HUES6 (cell line): ENCODE data around the gene ANKEF1.
"Not testable (repeated sequence)": the region's sequence is repeated elsewhere in the genome, so short reads cannot be mapped to it uniquely, and the experiment has no call there.

Experiments used
- H3K27ac ChIP-seq: 2 replicates; pipeline ENCODE4 v1.7.0; 2013; ENCODE audit warnings: low read depth, mild to moderate bottlenecking, low read length, inconsistent platforms
- H3K27me3 ChIP-seq: 2 replicates; pipeline ENCODE4 v1.6.1; 2013; ENCODE audit warnings: low read length; ENCODE audit not compliant: control insufficient read depth, insufficient read depth
- H3K36me3 ChIP-seq: 2 replicates; pipeline ENCODE4 v1.6.1; 2013; ENCODE audit warnings: low read length; ENCODE audit not compliant: control insufficient read depth, insufficient read depth
- H3K4me1 ChIP-seq: 2 replicates; pipeline ENCODE4 v1.6.1; 2013; ENCODE audit warnings: low read length; ENCODE audit not compliant: control insufficient read depth, insufficient read depth
- H3K4me3 ChIP-seq: 2 replicates; pipeline ENCODE4 v1.5.1; 2013; ENCODE audit warnings: low read depth, low read length
- H3K9ac ChIP-seq: one replicate; pipeline ENCODE4 v1.6.1; 2013; ENCODE audit warnings: mild to moderate bottlenecking, low read length
- H3K9me3 ChIP-seq: 2 replicates; pipeline ENCODE4 v1.6.1; 2013; ENCODE audit warnings: low read depth, low read length; ENCODE audit not compliant: control insufficient read depth, insufficient read depth

Gene ANKEF1

GRCh38 chr20:10033905-10034650 is 709 bp upstream of the ANKEF1 start:
- Histone ChIP-seq H3K27ac (no peak overlapping the region), H3K4me3 (no peak overlapping the region), H3K27me3 (peaks cover 7% of the 10 kb centered on the region), H3K9me3 (no peaks in the 10 kb centered on the region), H3K9ac (no peak overlapping the region), H3K4me1 (0 out of 2 replicates have a peak, but pooled peaks cover 5% of the 10 kb centered on the region), H3K36me3 (peaks cover 8% of the 10 kb centered on the region)

GRCh38 chr20:10036321-10036720 is 1.5 kb downstream of the ANKEF1 start:
- H3K4me3 ChIP-seq, H3K9ac ChIP-seq, H3K27ac ChIP-seq, H3K4me1 ChIP-seq, H3K27me3 ChIP-seq, H3K36me3 ChIP-seq, H3K9me3 ChIP-seq: not testable (repeated sequence)

- H3K9me3 ChIP-seq: no peaks in the 10 kb centered on the region
- H3K27ac ChIP-seq: no peak overlapping the region
- H3K9ac ChIP-seq: no peak overlapping the region
- H3K36me3 ChIP-seq: peaks cover 8% of the 10 kb centered on the region
- 0 out of 2 replicates have a peak, but pooled peaks cover 3% of the 10 kb centered on the region for H3K4me1 ChIP-seq
- H3K4me3 ChIP-seq: no peak overlapping the region
- no peaks in the 10 kb centered on the region; the same call in 1 of the 2 replicates for H3K27me3 ChIP-seq
These were observed 5.5 kb downstream of the ANKEF1 start for GRCh38 chr20:10040070-10040975.

- peaks cover 8% of the 10 kb centered on the region for H3K36me3 ChIP-seq
- H3K27me3 ChIP-seq: no peaks in the 10 kb centered on the region
- H3K9ac ChIP-seq: no peak overlapping the region
- H3K9me3 ChIP-seq: no peaks in the 10 kb centered on the region
- H3K27ac ChIP-seq: no peak overlapping the region
- H3K4me1 ChIP-seq: no peaks in the 10 kb centered on the region
- no peak overlapping the region for H3K4me3 ChIP-seq
These were observed 7.3 kb downstream of the ANKEF1 start for GRCh38 chr20:10042086-10042485.

- Histone ChIP-seq H3K27me3 (no peaks in the 10 kb centered on the region), H3K4me3 (no peak overlapping the region), H3K9me3 (no peaks in the 10 kb centered on the region), H3K36me3 (peaks cover 2% of the 10 kb centered on the region; the same call in 1 of the 2 replicates), H3K4me1 (no peaks in the 10 kb centered on the region), H3K9ac (no peak overlapping the region), H3K27ac (no peak overlapping the region)
These were observed 12.6 kb downstream of the ANKEF1 start for GRCh38 chr20:10047427-10047826.

- Histone ChIP-seq H3K4me3 (no peak overlapping the region), H3K27me3 (no peaks in the 10 kb centered on the region)
These were observed 16.4 kb downstream of the ANKEF1 start for GRCh38 chr20:10051185-10051584.

GRCh38 chr20:10059006-10059405 is 24.2 kb downstream of the ANKEF1 start:
- no peak overlapping the region for H3K4me3 ChIP-seq

More at GRCh38 chr20:10051185-10051584, 16.4 kb downstream of the ANKEF1 start:
- Histone ChIP-seq H3K9ac (no peak overlapping the region), H3K9me3 (no peaks in the 10 kb centered on the region), H3K27ac (no peak overlapping the region), H3K36me3 (0 out of 2 replicates have a peak, but pooled peaks cover 2% of the 10 kb centered on the region), H3K4me1 (no peaks in the 10 kb centered on the region)

GRCh38 chr20:10060226-10060625 is 25.4 kb downstream of the ANKEF1 start:
- no peak overlapping the region for H3K27ac ChIP-seq
- no peak overlapping the region for H3K9ac ChIP-seq

More at GRCh38 chr20:10059006-10059405, 24.2 kb downstream of the ANKEF1 start:
- Histone ChIP-seq H3K9ac (no peak overlapping the region), H3K36me3 (no peaks in the 10 kb centered on the region), H3K9me3 (no peaks in the 10 kb centered on the region), H3K4me1 (no peaks in the 10 kb centered on the region; the same call in 1 of the 2 replicates), H3K27me3 (no peaks in the 10 kb centered on the region), H3K27ac (no peak overlapping the region)

GRCh38 chr20:10061641-10062040 is 26.9 kb downstream of the ANKEF1 start:
- H3K27ac ChIP-seq: no peak overlapping the region
- H3K27me3 ChIP-seq: no peaks in the 10 kb centered on the region
- no peak overlapping the region for H3K9ac ChIP-seq
- no peaks in the 10 kb centered on the region; the same call in 1 of the 2 replicates for H3K4me1 ChIP-seq
- no peaks in the 10 kb centered on the region for H3K36me3 ChIP-seq
- H3K4me3 ChIP-seq: no peak overlapping the region
- H3K9me3 ChIP-seq: no peaks in the 10 kb centered on the region

More at GRCh38 chr20:10060226-10060625, 25.4 kb downstream of the ANKEF1 start:
- Histone ChIP-seq H3K4me1 (no peaks in the 10 kb centered on the region; the same call in 1 of the 2 replicates), H3K9me3 (no peaks in the 10 kb centered on the region), H3K4me3 (no peak overlapping the region), H3K27me3 (no peaks in the 10 kb centered on the region), H3K36me3 (no peaks in the 10 kb centered on the region)

GRCh38 chr20:10063482-10063881 is 28.7 kb downstream of the ANKEF1 start:
- no peaks in the 10 kb centered on the region for H3K9me3 ChIP-seq

GRCh38 chr20:10064611-10065010 is 29.8 kb downstream of the ANKEF1 start:
- Histone ChIP-seq H3K4me1 (no peaks in the 10 kb centered on the region), H3K27me3 (no peaks in the 10 kb centered on the region), H3K9me3 (no peaks in the 10 kb centered on the region), H3K9ac (no peak overlapping the region), H3K36me3 (no peaks in the 10 kb centered on the region), H3K4me3 (no peak overlapping the region), H3K27ac (no peak overlapping the region)

More at GRCh38 chr20:10063482-10063881, 28.7 kb downstream of the ANKEF1 start:
- H3K4me3 ChIP-seq: no peak overlapping the region
- H3K9ac ChIP-seq: no peak overlapping the region
- H3K27me3 ChIP-seq: no peaks in the 10 kb centered on the region
- no peak overlapping the region for H3K27ac ChIP-seq
- no peaks in the 10 kb centered on the region for H3K36me3 ChIP-seq
- H3K4me1 ChIP-seq: no peaks in the 10 kb centered on the region; the same call in 1 of the 2 replicates
